Liver (tissue), 9 donors: ENCODE measurements around the gene KRT84. TPM values are rescaled to one million over a fixed set of nuclear protein-coding genes. Genes with fewer than 3 reads are reported as not detected.

Source experiments
- DNase-seq: peaks from one replicate; pipeline ENCODE4 v3.0.0-alpha.2; 2017; ENCODE audit warnings: low spot score
- H3K27ac ChIP-seq, 2 donors: one replicate each; pipeline ENCODE4 v1.7.0; 2013; ENCODE audit warnings: inconsistent platforms in 2 of 2, low read length in 2 of 2, control low read depth in 1 of 2, low read depth in 1 of 2, mild to moderate bottlenecking in 1 of 2
- H3K27me3 ChIP-seq, 4 donors: one replicate each; pipeline versions ENCODE4 v1.6.1 to v1.7.0; 2013; ENCODE audit warnings: low read length in 3 of 4, inconsistent platforms in 1 of 4, mild to moderate bottlenecking in 1 of 4, moderate library complexity in 1 of 4; ENCODE audit not compliant: control insufficient read depth in 4 of 4, insufficient read depth in 4 of 4
- H3K36me3 ChIP-seq, 4 donors: one replicate each; pipeline versions ENCODE4 v1.6.1 to v1.7.0; 2013; ENCODE audit warnings: low read length in 3 of 4, mild to moderate bottlenecking in 3 of 4, low read depth in 1 of 4, moderate library complexity in 1 of 4; ENCODE audit not compliant: control insufficient read depth in 4 of 4, insufficient read depth in 3 of 4
- H3K4me1 ChIP-seq, 4 donors: one replicate each; pipeline versions ENCODE4 v1.6.1 to v1.7.0; 2013; ENCODE audit warnings: low read length in 3 of 4, mild to moderate bottlenecking in 3 of 4, moderate library complexity in 1 of 4; ENCODE audit not compliant: control insufficient read depth in 4 of 4, insufficient read depth in 4 of 4
- H3K4me3 ChIP-seq, 3 donors: one replicate each; pipeline versions ENCODE4 v1.6.1 to v1.7.0; 2013; ENCODE audit warnings: low read length in 3 of 3, control low read depth in 1 of 3, low read depth in 1 of 3, mild to moderate bottlenecking in 1 of 3
- H3K9ac ChIP-seq, 2 donors: one replicate each; pipeline ENCODE4 v1.7.0; 2013; ENCODE audit warnings: low read length in 2 of 2, mild to moderate bottlenecking in 2 of 2, moderate library complexity in 2 of 2, control low read depth in 1 of 2, low read depth in 1 of 2
- H3K9me3 ChIP-seq, 4 donors: one replicate each; pipeline versions ENCODE4 v1.6.1 to v1.7.0; 2013; ENCODE audit warnings: low read length in 3 of 4; ENCODE audit not compliant: control insufficient read depth in 4 of 4
- ATF3 ChIP-seq: IDR thresholded peaks from 2 replicates; pipeline ENCODE4 v1.6.1; 2016; ENCODE audit warnings: antibody characterized with exemption
- CTCF ChIP-seq: fragments of 150-350 bp; IDR thresholded peaks from 2 replicates; pipeline ENCODE4 v1.5.1; 2017; ENCODE audit warnings: improper control_type of control experiment, low read depth, low read length; ENCODE audit not compliant: missing input control
- EGR1 ChIP-seq, 2 donors: IDR thresholded peaks; 2 replicates each; pipeline ENCODE4 v1.6.1; 2016 to 2018; ENCODE audit warnings: antibody characterized with exemption in 2 of 2, low read depth in 2 of 2
- FOXA1 ChIP-seq: IDR thresholded peaks from 2 replicates; pipeline ENCODE4 v1.6.1; 2016; ENCODE audit warnings: antibody characterized with exemption
- FOXA2 ChIP-seq: IDR thresholded peaks from 2 replicates; pipeline ENCODE4 v1.6.1; 2016; ENCODE audit warnings: antibody characterized with exemption
- GABPA ChIP-seq, 2 donors: IDR thresholded peaks in 1 of 2; conservative IDR thresholded peaks in 1 of 2; 2 replicates each; pipeline ENCODE4 v1.6.1; 2016; ENCODE audit warnings: antibody characterized with exemption in 2 of 2, mild to moderate bottlenecking in 1 of 2, moderate library complexity in 1 of 2
- HNF4A ChIP-seq, 2 donors: conservative IDR thresholded peaks; 2 replicates each; pipeline ENCODE4 v1.6.1; 2016; ENCODE audit warnings: antibody characterized with exemption in 2 of 2, mild to moderate bottlenecking in 2 of 2
- HNF4G ChIP-seq: IDR thresholded peaks from 2 replicates; pipeline ENCODE4 v1.6.1; 2016; ENCODE audit warnings: antibody characterized with exemption
- JUND ChIP-seq, 2 donors: IDR thresholded peaks; 2 replicates each; pipeline ENCODE4 v1.6.1; 2016; ENCODE audit warnings: antibody characterized with exemption in 2 of 2
- MAX ChIP-seq: IDR thresholded peaks from 2 replicates; pipeline ENCODE4 v1.6.1; 2016; ENCODE audit warnings: antibody characterized with exemption
- NR2F2 ChIP-seq: IDR thresholded peaks from 2 replicates; pipeline ENCODE4 v1.6.1; 2016; ENCODE audit warnings: antibody characterized with exemption
- RAD21 ChIP-seq, 2 donors: IDR thresholded peaks; 2 replicates each; pipeline ENCODE4 v1.6.1; 2016; ENCODE audit warnings: antibody characterized with exemption in 2 of 2, mild to moderate bottlenecking in 2 of 2
- REST ChIP-seq: IDR thresholded peaks from 2 replicates; pipeline ENCODE4 v1.6.1; 2016; ENCODE audit warnings: antibody characterized with exemption, mild to moderate bottlenecking
- RXRA ChIP-seq, 2 donors: IDR thresholded peaks; 2 replicates each; pipeline ENCODE4 v1.6.1; 2017 to 2018; ENCODE audit warnings: antibody characterized with exemption in 2 of 2, mild to moderate bottlenecking in 1 of 2
- SP1 ChIP-seq: IDR thresholded peaks from 2 replicates; pipeline ENCODE4 v1.6.1; 2018; ENCODE audit warnings: antibody characterized with exemption, mild to moderate bottlenecking
- TAF1 ChIP-seq: conservative IDR thresholded peaks from 2 replicates; pipeline ENCODE4 v1.6.1; 2016; ENCODE audit warnings: antibody characterized with exemption, mild to moderate bottlenecking
- YY1 ChIP-seq: IDR thresholded peaks from 2 replicates; pipeline ENCODE4 v1.6.1; 2016; ENCODE audit warnings: antibody characterized with exemption, mild to moderate bottlenecking
- ZBTB33 ChIP-seq: IDR thresholded peaks from 2 replicates; pipeline ENCODE4 v1.6.1; 2016; ENCODE audit warnings: antibody characterized with exemption
- WGBS: extraction: QIAGEN DNeasy Blood & Tissue Kit; methylation state at CpG from one replicate; pipeline ENCODE4 v1.1.7; 2013; 5-methylcytosine and 5-hydroxymethylcytosine counted together
- polyA plus RNA-seq, 2 donors: library from polyadenylated mRNA; stranded (reverse) in 1 of 2; unstranded in 1 of 2; fragments of 200-250 nt in 1 of 2; fragments of >200 nt in 1 of 2; fragmentation: Nextera tagmentation in 1 of 2; extraction: Ambion mirVana in 1 of 2; gene quantifications; one replicate each; pipeline versions ENCODE4 v1.2.1 to v1.2.3, GENCODE V29; 2013 to 2015
- total RNA-seq, 2 donors: library from RNA; depleted of rRNA; stranded (reverse); fragments of >200 nt; gene quantifications; one replicate each; pipeline ENCODE4 v1.2.3, GENCODE V29; 2014
- donor health status: healthy.
- donor health status: healthy.
- donor health status: healthy.
- donor health status: healthy.
- donor health status: healthy.

The KRT84 gene
- total and polyA plus RNA-seq, 4 donors: not detected

- H3K27me3 ChIP-seq: no peaks in the 10 kb centered on the region
- TF ChIP-seq ZBTB33: no peak
- TF ChIP-seq TAF1: no peak
- no peak for TF ChIP-seq MAX
- TF ChIP-seq RAD21 (IDR thresholded peaks at IDR 0.05): no peak
- no peak for TF ChIP-seq FOXA2
- no peak for TF ChIP-seq EGR1 (IDR thresholded peaks at IDR 0.05; ENCODE audit: low read depth in 2 of 2)
- TF ChIP-seq GABPA (IDR thresholded peaks at IDR 0.05 in 1 of 2, conservative IDR thresholded peaks at IDR 0.05 in 1 of 2): no peak
- TF ChIP-seq HNF4A (conservative IDR thresholded peaks at IDR 0.05): no peak
- TF ChIP-seq NR2F2: no peak
- TF ChIP-seq SP1: no peak
- no peak for TF ChIP-seq YY1
- TF ChIP-seq CTCF: no peak
- no peak for TF ChIP-seq JUND (IDR thresholded peaks at IDR 0.05)
- no peak for TF ChIP-seq ATF3
- no peak for TF ChIP-seq HNF4G
- TF ChIP-seq REST: no peak
- no peak for TF ChIP-seq FOXA1
- no peak for TF ChIP-seq RXRA (IDR thresholded peaks at IDR 0.05)
- no peak overlapping the region for H3K27ac ChIP-seq
- no peaks in the 10 kb centered on the region for H3K36me3 ChIP-seq
- no peak overlapping the region for H3K9ac ChIP-seq
- H3K4me1 ChIP-seq: no peaks in the 10 kb centered on the region
- no peak for DNase-seq
- H3K9me3 ChIP-seq: no peaks in the 10 kb centered on the region
- 96% methylated on average over 1 of the region's 1 CpG for WGBS
- H3K4me3 ChIP-seq: no peak overlapping the region
Observed at GRCh38 chr12:52398176-52398575, 12.7 kb upstream of the KRT84 start.
